Muscle layer of colon (tissue), 2 donors: Measurements from ENCODE around the gene LRRC26.

Source experiments
- H3K27ac ChIP-seq: one replicate; pipeline ENCODE4 v1.7.0; 2013; ENCODE audit warnings: low read depth, mild to moderate bottlenecking, low read length, moderate library complexity
- H3K27me3 ChIP-seq, 2 donors: one replicate each; pipeline ENCODE4 v1.7.0; 2013; ENCODE audit warnings: low read length in 2 of 2, mild to moderate bottlenecking in 2 of 2; ENCODE audit not compliant: insufficient read depth in 2 of 2, control insufficient read depth in 1 of 2
- H3K36me3 ChIP-seq: one replicate; pipeline ENCODE4 v1.7.0; 2013; ENCODE audit warnings: mild to moderate bottlenecking, low read length; ENCODE audit not compliant: insufficient read depth
- H3K4me1 ChIP-seq: one replicate; pipeline ENCODE4 v1.7.0; 2013; ENCODE audit warnings: mild to moderate bottlenecking, low read length; ENCODE audit not compliant: insufficient read depth
- H3K4me3 ChIP-seq, 2 donors: one replicate each; pipeline ENCODE4 v1.7.0; 2013; ENCODE audit warnings: low read length in 2 of 2, low read depth in 1 of 2, mild to moderate bottlenecking in 1 of 2, moderate library complexity in 1 of 2
- H3K9ac ChIP-seq: one replicate; pipeline ENCODE4 v1.7.0; 2013; ENCODE audit warnings: low read length
- H3K9me3 ChIP-seq: one replicate; pipeline ENCODE4 v1.7.0; 2013; ENCODE audit warnings: mild to moderate bottlenecking, low read length
- donor health status: abdominal sarcoma.
- donor health status: Adenocarcinoma of cecum.

The LRRC26 gene

DNA sequence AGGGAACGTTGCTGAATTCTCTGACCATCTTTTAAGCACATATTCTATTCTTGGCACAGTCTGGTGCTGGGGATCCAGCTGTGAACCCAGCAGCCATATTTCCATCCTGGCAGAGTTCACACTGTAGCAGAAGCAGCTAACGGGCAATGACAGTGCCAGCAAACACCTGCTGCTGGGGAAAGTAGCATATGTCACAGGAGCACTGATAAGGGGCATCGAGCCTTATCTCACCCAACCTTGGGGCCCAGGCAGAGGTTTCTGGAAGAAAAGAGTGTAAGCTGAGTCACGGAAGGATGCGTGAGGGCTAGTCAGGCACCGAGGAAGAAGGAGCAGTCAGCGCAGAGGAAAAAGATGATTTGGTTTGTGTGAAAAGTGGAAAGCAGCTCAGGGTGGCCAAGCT is 36.8 kb upstream of the LRRC26 start:
- Histone ChIP-seq H3K4me3 (peak overlapping the region in 1 of 2 donors; percentile 97), H3K4me1 (peaks cover 40% of the 10 kb centered on the region), H3K36me3 (no peaks in the 10 kb centered on the region), H3K9me3 (no peaks in the 10 kb centered on the region), H3K27ac (no peak overlapping the region), H3K9ac (no peak overlapping the region), H3K27me3 (no peaks in the 10 kb centered on the region)

DNA sequence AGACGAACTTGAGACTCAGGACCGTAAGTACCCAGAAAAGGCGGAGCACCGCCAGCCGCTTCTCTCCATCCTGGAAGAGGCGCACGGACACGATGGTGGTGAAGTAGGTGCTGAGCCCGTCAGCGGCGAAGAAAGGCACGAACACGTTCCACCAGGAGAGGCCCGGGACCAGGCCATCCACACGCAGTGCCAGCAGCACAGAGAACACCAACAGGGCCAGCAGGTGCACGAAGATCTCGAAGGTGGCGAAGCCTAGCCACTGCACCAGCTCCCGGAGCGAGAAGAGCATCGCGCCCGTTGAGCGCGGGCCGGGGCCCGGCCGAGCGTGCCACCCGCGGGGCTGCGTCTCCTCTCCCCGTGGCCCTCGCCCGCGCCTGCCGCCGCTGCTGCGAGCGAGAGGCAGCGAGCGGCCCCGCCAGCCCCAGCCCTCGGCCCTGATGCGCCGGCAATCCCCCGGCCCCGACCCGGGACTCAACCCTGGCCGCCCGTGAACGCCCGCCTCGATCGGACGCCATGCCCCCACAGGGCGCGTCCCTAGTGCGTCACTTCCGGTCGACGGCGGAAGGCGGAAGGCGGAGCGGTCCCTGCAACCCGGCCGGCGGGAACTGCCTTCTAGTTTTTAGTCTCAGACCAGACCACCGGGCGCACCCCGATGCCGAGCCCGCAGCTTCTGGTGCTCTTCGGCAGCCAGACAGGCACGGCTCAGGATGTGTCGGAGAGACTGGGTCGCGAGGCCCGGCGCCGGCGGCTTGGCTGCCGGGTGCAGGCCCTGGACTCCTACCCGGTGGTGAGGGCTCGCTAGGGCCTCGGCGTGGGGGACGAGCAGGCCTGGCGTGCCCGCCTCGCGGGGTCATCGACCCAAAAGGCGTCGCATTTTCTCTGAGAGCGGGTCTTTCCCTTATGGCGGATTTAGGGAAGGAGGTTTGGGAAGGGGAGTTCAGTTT is 35.5 kb upstream of the LRRC26 start, which contains the start of the genes NDOR1 and TMEM203:
NDOR1 (plus strand) TSS at position 575 of the 944 bp plus-strand sequence; CDS start at position 653, 78 bp downstream.
TMEM203 (minus strand) TSS at position 523 of the 944 bp plus-strand sequence; CDS start at position 289, 234 bp downstream.
- Histone ChIP-seq H3K27me3 (no peaks in the 10 kb centered on the region), H3K4me3 (peak within 1 kb of the TSS; percentile 56 to 97), H3K27ac (peak within 1 kb of the TSS; percentile 59), H3K9ac (peak within 1 kb of the TSS; percentile 90), H3K36me3 (no peaks in the 10 kb centered on the region), H3K9me3 (no peaks in the 10 kb centered on the region), H3K4me1 (peaks cover 46% of the 10 kb centered on the region)

DNA sequence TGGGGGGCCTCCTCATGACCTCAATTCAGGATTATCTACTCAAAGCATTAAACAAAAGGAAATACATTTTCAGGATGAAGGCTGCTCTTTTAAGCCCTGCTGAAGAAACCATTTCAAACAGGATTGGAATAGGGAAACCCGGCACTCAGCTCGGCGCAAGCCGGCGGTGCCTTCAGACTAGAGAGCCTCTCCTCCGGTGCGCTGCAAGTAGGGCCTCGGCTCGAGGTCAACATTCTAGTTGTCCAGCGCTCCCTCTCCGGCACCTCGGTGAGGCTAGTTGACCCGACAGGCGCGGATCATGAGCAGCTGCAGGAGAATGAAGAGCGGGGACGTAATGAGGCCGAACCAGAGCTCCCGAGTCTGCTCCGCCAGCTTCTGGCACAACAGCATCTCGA is 34.9 kb upstream of the LRRC26 start:
- peak overlapping the region; percentile 56 to 97 for H3K4me3 ChIP-seq
- peak overlapping the region; percentile 76 for H3K9ac ChIP-seq
- H3K27ac ChIP-seq = peak overlapping the region; percentile 59
- peaks cover 46% of the 10 kb centered on the region for H3K4me1 ChIP-seq
- H3K36me3 ChIP-seq = no peaks in the 10 kb centered on the region
- H3K27me3 ChIP-seq = no peaks in the 10 kb centered on the region
- H3K9me3 ChIP-seq = no peaks in the 10 kb centered on the region

DNA sequence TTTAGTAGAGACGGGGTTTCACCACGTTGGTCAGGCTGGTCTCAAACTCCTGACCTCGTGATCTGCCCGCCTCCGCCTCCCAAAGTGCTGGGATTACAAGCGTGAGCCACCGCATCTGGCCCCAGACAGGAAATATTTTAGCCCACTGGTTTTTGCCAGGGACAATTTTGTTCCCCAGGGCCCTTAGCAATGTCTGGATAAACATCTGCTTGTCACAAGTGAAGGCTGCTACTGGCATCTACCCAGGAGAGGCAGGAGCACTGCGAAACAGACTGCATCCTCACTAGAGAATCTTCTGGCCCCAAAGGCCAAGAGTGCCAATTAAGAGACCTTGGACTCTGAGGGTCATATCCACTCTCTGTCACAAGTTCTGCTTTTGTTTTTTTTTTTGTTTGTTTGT is 33.1 kb upstream of the LRRC26 start:
- Histone ChIP-seq H3K36me3 (no peaks in the 10 kb centered on the region), H3K9me3 (no peaks in the 10 kb centered on the region), H3K4me1 (peaks cover 63% of the 10 kb centered on the region), H3K27me3 (no peaks in the 10 kb centered on the region), H3K27ac (no peak overlapping the region), H3K4me3 (no peak overlapping the region), H3K9ac (no peak overlapping the region)

- H3K27ac ChIP-seq = peak overlapping the region; percentile 73
- H3K4me3 ChIP-seq = peak overlapping the region; percentile 47 to 72
- no peaks in the 10 kb centered on the region for H3K9me3 ChIP-seq
- no peaks in the 10 kb centered on the region for H3K27me3 ChIP-seq
- H3K9ac ChIP-seq = no peak overlapping the region
- no peaks in the 10 kb centered on the region for H3K36me3 ChIP-seq
- peaks cover 57% of the 10 kb centered on the region for H3K4me1 ChIP-seq
These were observed 31.5 kb upstream of the LRRC26 start for GRCh38 chr9:137201205-137201868.

DNA sequence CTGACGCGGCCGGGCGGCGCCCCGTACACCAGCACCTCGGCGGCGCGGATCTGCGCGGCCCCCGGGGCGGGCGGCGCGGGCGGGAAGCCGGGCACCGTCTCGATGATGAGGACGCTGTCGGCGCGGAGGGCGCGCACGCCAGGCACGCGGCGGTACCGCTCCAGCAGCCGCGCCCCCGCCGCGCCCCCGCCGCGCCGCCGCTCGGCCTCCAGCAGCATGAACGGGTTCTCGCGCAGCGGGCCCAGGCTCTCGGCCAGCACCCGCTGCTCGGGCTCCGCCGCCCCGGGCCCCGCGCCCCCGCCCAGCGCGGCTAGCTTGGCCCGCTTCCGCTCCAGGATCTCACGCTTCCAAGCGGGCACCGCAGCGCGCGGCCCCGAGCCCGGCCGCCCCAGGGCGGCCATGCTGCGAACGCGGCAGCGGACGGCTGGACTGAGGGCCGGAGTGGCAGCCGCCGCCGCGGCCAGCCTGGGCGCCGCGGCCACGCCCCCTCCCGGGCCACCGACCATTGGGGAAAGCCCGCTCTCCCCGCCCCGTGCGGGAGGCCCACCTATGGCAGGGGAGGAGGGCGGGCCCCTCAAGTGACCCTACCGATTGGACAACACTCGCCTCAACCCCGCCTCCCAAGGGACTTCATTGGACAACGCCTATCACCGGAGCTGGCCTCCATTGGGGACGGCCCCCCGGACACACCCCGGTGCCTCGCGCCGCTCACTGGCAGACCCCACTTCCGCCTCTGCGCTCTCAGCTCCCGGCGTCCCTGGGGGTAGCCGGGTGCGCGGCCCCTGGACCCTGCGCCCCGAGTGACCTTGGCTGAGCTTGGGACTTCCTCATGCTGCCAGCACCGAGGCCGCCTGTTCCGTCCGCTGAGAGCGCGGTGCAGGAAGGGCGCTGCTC is 30.7 kb upstream of the LRRC26 start, which contains the start of gene TPRN:
TPRN (minus strand) TSS at position 431 of the 894 bp plus-strand sequence; CDS start at position 401, 30 bp downstream.
- no peak within 1 kb of the TSS for H3K9ac ChIP-seq
- no peaks in the 10 kb centered on the region for H3K9me3 ChIP-seq
- H3K27ac ChIP-seq = peak within 1 kb of the TSS; percentile 73
- peak within 1 kb of the TSS; percentile 47 to 72 for H3K4me3 ChIP-seq
- no peaks in the 10 kb centered on the region for H3K36me3 ChIP-seq
- H3K4me1 ChIP-seq = peaks cover 51% of the 10 kb centered on the region
- no peaks in the 10 kb centered on the region for H3K27me3 ChIP-seq

DNA sequence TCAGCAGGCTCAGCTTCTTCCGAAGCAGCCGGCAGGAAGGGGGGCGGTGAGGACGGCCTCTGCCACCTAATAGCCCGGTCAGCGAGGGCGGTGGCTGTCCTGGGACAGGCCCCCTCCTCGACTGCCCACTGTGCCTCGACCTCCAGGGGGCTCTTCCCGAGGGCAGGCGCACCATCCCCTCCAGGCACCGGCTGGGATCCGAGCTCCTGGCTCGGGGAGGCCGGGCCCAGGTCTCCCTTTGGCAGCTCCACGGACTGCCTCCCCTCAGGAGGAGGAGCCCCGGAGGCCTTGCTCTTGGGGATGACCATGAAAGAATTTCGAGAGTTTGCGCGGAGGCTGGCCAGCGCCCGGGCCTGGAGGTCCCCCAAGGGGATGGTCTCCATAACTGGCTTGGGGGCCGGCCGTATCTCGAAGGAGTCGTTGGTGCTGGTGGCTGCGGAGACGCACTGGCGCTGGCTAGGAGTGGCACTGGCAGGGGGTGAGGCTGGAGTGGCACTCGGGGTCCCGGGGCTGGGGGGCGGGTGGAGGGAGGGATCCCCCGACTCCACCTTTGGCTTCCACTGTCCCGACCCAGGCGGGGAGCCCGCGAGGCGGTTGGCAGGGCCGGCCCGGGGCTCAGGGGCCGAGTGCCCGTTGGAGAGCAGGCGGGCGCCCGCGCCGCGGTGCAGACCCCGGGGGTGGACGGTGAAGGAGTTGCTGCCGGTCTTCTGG is 29.7 kb upstream of the LRRC26 start:
- H3K4me3 ChIP-seq = peak overlapping the region in 1 of 2 donors; percentile 20
- H3K27ac ChIP-seq = no peak overlapping the region
- peaks cover 47% of the 10 kb centered on the region for H3K4me1 ChIP-seq
- no peaks in the 10 kb centered on the region for H3K36me3 ChIP-seq
- H3K9ac ChIP-seq = no peak overlapping the region
- H3K9me3 ChIP-seq = no peaks in the 10 kb centered on the region
- no peaks in the 10 kb centered on the region for H3K27me3 ChIP-seq

DNA sequence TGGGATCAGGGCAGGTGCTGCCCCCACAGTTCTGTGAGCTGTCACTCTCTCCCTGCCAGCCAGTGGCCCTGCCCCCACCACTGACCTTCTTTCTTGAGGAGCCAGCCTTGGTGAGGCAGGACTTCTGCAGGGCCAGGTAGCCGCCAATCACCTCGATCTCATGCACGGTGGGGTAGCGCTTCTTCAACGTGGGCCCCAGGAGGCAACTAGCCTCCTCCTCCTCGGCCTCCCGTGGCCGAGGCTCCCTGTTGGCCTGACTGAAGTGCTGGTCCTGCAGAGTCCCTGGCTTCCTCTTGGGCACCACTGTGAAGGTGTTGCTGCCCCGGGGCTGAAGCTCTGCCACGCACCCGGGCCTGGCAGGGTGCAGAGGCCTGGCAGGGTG is 29.0 kb upstream of the LRRC26 start:
- Histone ChIP-seq H3K27me3 (no peaks in the 10 kb centered on the region), H3K4me3 (peak overlapping the region in 1 of 2 donors; percentile 20), H3K36me3 (no peaks in the 10 kb centered on the region), H3K9ac (no peak overlapping the region), H3K9me3 (no peaks in the 10 kb centered on the region), H3K27ac (no peak overlapping the region), H3K4me1 (peaks cover 41% of the 10 kb centered on the region)

DNA sequence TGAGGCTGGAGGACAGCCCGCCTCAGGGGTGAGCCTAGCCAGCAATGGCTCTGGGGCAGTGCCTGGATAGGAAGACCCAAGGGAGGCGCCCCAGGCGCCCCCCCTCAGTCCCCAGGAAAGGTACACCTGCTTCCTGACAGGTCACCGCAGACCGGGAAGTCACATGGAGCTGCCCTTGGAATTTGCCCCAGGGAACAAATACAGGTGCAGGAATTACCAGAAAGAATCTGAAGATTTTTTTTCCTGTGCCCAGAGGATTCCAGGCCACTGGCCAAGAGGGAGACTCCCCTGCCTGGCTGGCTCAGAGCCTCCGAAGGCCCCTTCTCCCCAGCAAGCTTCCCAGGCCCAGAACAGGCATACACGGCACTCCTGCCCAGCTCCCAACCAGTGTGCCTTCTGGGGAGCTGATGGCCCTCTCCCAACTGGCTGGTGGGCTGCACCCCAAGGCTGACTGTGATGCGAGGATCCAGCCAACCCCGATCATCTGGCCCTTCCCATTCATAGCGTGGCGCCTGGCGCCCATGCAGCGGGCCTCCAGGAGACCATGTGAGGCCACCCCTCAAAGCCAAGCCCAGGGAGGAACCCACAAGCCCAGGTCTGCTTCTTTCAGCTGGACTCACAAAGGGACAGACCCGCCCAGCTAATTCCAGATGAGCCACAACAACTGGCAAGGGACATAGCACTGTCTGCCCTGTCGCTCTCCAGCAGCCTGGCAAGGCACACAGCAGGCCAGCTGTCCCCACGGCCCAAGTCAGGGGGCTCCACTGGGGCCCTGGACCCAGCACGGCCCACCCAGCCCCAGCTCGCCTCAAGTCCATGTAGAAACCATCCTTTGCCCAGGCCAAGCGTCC is 28.4 kb upstream of the LRRC26 start:
- no peak overlapping the region for H3K27ac ChIP-seq
- H3K9me3 ChIP-seq = no peaks in the 10 kb centered on the region
- H3K4me3 ChIP-seq = no peak overlapping the region
- no peak overlapping the region for H3K9ac ChIP-seq
- no peaks in the 10 kb centered on the region for H3K36me3 ChIP-seq
- H3K27me3 ChIP-seq = no peaks in the 10 kb centered on the region
- H3K4me1 ChIP-seq = peaks cover 34% of the 10 kb centered on the region
